Thyroid gland (tissue), 4 donors: ENCODE measurements around the gene SUPV3L1. TPM values are rescaled to one million over a fixed set of nuclear protein-coding genes. Genes with fewer than 3 reads are reported as not detected.
"Not testable (repeated sequence)": the region's sequence is repeated elsewhere in the genome, so short reads cannot be mapped to it uniquely, and the experiment has no call there.

Source experiments
- DNase-seq, 2 donors: peaks; one replicate each; pipeline ENCODE4 v3.0.0-alpha.2; 2019
- H3K27ac ChIP-seq, 3 donors: fragments of 200-600 bp; sonication (generic); 1 replicate in 2 of 3; 2 replicates in 1 of 3; pipeline ENCODE4 v1.5.1; 2016 to 2019; ENCODE audit warnings: mild to moderate bottlenecking in 1 of 3, moderate library complexity in 1 of 3
- H3K27me3 ChIP-seq: fragments of 200-600 bp; sonication (generic); one replicate; pipeline ENCODE4 v1.5.1; 2019
- H3K36me3 ChIP-seq, 2 donors: fragments of 200-600 bp; sonication (generic); one replicate each; pipeline ENCODE4 v1.5.1; 2016 to 2019
- H3K4me1 ChIP-seq, 2 donors: fragments of 200-600 bp; sonication (generic); one replicate each; pipeline ENCODE4 v1.5.1; 2017 to 2019
- H3K4me3 ChIP-seq, 3 donors: fragments of 200-600 bp; sonication (generic); replicated peaks in 1 of 3; 1 replicate in 2 of 3; 2 replicates in 1 of 3; pipeline ENCODE4 v1.5.1; 2016; ENCODE audit warnings: mild to moderate bottlenecking in 1 of 3
- H3K9me3 ChIP-seq: fragments of 200-600 bp; sonication (generic); one replicate; pipeline ENCODE4 v1.5.1; 2017
- CTCF ChIP-seq, 6 experiments: fragments of 200-600 bp in 3 of 6; fragments of 450-650 bp in 3 of 6; sonication (generic) in 3 of 6; IDR thresholded peaks; one replicate each; pipeline ENCODE4 v1.5.1; 2016 to 2019; ENCODE audit warnings: antibody characterized with exemption in 6 of 6, mild to moderate bottlenecking in 2 of 6, inconsistent platforms in 1 of 6, moderate library complexity in 1 of 6
- POLR2A ChIP-seq, 2 donors: fragments of 450-650 bp; IDR thresholded peaks; one replicate each; pipeline ENCODE4 v1.6.1; 2017; ENCODE audit warnings: antibody characterized with exemption in 2 of 2, mild to moderate bottlenecking in 2 of 2, moderate library complexity in 1 of 2
- WGBS, 2 donors: methylation state at CpG; one replicate each; pipeline ENCODE4 v1.1.5; 2017; 5-methylcytosine and 5-hydroxymethylcytosine counted together
- intact Hi-C: fragments of 100-400 bp; cut with DNase I; formaldehyde crosslinking; loops from one replicate; pipeline ENCODE4 v1.15.1; 2023
- total RNA-seq, 4 donors: library from RNA; depleted of rRNA; stranded (reverse); fragments of >200 nt; gene quantifications; one replicate each; pipeline ENCODE4 v1.2.3, GENCODE V29; 2016

Gene SUPV3L1
- total RNA-seq, 4 donors from 2014 or later = 25.1 to 31.6 (median 27.8) TPM

GRCh38 chr10:69153227-69153626 is 26.8 kb upstream of the SUPV3L1 start:
- peaks cover 0 to 2% of the 10 kb centered on the region in 2 donors for H3K36me3 ChIP-seq
- H3K27ac ChIP-seq = no peak overlapping the region
- H3K27me3 ChIP-seq = no peaks in the 10 kb centered on the region
- no peaks in the 10 kb centered on the region for H3K9me3 ChIP-seq
- TF ChIP-seq CTCF (IDR thresholded peaks at IDR 0.05) (no peak), POLR2A (IDR thresholded peaks at IDR 0.05) (no peak)
- intact Hi-C loops = no loop called here
- no peak for DNase-seq
- H3K4me1 ChIP-seq = no peaks in the 10 kb centered on the region
- 89 to 94% methylated on average over 6 of the region's 6 CpGs for WGBS, 2 donors
- no peak overlapping the region for H3K4me3 ChIP-seq

- no peak for DNase-seq
- Histone ChIP-seq H3K27ac (no peak overlapping the region), H3K27me3 (no peaks in the 10 kb centered on the region), H3K9me3 (no peaks in the 10 kb centered on the region), H3K36me3 (peaks cover 10 to 17% of the 10 kb centered on the region in 2 donors), H3K4me1 (no peaks in the 10 kb centered on the region), H3K4me3 (no peak overlapping the region)
- intact Hi-C loops = no loop called here
- TF ChIP-seq POLR2A (IDR thresholded peaks at IDR 0.05) = no peak
- TF ChIP-seq CTCF (IDR thresholded peaks at IDR 0.05) = no peak
- 94 to 100% methylated on average over 2 of the region's 2 CpGs for WGBS, 2 donors
Observed at GRCh38 chr10:69160809-69161241, 19.2 kb upstream of the SUPV3L1 start.

GRCh38 chr10:69168493-69168892 is 11.5 kb upstream of the SUPV3L1 start:
- 94 to 96% methylated on average over 4 of the region's 4 CpGs for WGBS, 2 donors
- peaks cover 26 to 27% of the 10 kb centered on the region in 2 donors for H3K36me3 ChIP-seq
- intact Hi-C loops = no loop called here

GRCh38 chr10:69172241-69172982 is 7.6 kb upstream of the SUPV3L1 start:
- Histone ChIP-seq H3K36me3 (peaks cover 11 to 27% of the 10 kb centered on the region in 2 donors), H3K27ac (no peak overlapping the region), H3K27me3 (no peaks in the 10 kb centered on the region), H3K4me1 (no peaks in the 10 kb centered on the region), H3K4me3 (no peak overlapping the region), H3K9me3 (no peaks in the 10 kb centered on the region)
- DNase-seq = no peak
- intact Hi-C loops = loop anchor here (10.0 kb wide), 1 partner anchor 48 kb away; the partner anchor contains the start of gene VPS26A
- 91 to 93% methylated on average over 3 of the region's 3 CpGs for WGBS, 2 donors
- TF ChIP-seq CTCF (IDR thresholded peaks at IDR 0.05) = no peak

More at GRCh38 chr10:69168493-69168892, 11.5 kb upstream of the SUPV3L1 start:
- Histone ChIP-seq H3K27me3 (no peaks in the 10 kb centered on the region), H3K27ac (no peak overlapping the region), H3K4me3 (no peak overlapping the region), H3K4me1 (no peaks in the 10 kb centered on the region), H3K9me3 (no peaks in the 10 kb centered on the region)
- DNase-seq = no peak
- no peak for TF ChIP-seq POLR2A (IDR thresholded peaks at IDR 0.05)
- no peak for TF ChIP-seq CTCF (IDR thresholded peaks at IDR 0.05)

- not testable (repeated sequence) for H3K36me3 ChIP-seq, H3K4me3 ChIP-seq, H3K27me3 ChIP-seq, H3K4me1 ChIP-seq, H3K9me3 ChIP-seq, DNase-seq, H3K27ac ChIP-seq
- WGBS, 2 donors = 79 to 87% methylated on average over 3 to 4 of the region's 4 CpGs
- intact Hi-C loops = loop anchor here (10.0 kb wide), 1 partner anchor 51 kb away; the partner anchor contains the start of gene VPS26A
Observed at GRCh38 chr10:69175326-69175725, 4.7 kb upstream of the SUPV3L1 start.
